ENCODE measurements around the gene ADAMTS9.

GRCh38 chr3:64548200-64548889, 139.5 kb downstream of the ADAMTS9 start:
- TF ChIP-seq, protein P1, sequence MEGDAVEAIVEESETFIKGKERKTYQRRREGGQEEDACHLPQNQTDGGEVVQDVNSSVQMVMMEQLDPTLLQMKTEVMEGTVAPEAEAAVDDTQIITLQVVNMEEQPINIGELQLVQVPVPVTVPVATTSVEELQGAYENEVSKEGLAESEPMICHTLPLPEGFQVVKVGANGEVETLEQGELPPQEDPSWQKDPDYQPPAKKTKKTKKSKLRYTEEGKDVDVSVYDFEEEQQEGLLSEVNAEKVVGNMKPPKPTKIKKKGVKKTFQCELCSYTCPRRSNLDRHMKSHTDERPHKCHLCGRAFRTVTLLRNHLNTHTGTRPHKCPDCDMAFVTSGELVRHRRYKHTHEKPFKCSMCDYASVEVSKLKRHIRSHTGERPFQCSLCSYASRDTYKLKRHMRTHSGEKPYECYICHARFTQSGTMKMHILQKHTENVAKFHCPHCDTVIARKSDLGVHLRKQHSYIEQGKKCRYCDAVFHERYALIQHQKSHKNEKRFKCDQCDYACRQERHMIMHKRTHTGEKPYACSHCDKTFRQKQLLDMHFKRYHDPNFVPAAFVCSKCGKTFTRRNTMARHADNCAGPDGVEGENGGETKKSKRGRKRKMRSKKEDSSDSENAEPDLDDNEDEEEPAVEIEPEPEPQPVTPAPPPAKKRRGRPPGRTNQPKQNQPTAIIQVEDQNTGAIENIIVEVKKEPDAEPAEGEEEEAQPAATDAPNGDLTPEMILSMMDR (conservative IDR thresholded peaks at IDR 0.05): no peak
- no peak for TF ChIP-seq EZH2 (IDR thresholded peaks at IDR 0.05; ENCODE audit: low read depth)

All from PC-9 (cell line).